ENCODE data around the gene CCDC107.

Gene CCDC107

DNA sequence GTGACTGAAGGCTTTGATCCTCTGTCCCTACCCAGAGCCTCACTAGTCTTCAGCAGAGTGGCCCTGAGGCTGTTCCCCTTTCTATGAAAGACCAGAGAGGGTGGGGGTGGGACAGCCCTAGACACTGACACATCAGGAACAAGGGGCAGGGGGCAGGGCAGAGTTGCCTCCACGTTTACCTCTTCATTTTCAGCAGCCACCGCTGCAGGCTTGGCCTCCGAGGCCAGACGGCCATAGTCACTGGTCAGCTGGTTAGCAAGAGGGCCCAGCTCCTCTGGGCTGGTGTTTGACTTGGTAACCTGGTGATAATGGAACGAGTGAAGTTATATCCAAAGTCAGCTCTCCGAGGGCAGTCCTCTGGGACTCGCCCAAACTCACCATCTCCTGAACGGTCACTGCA is 47.3 kb downstream of the CCDC107 start:
- no peak for DNase-seq (ENCODE audit: low spot score)

DNA sequence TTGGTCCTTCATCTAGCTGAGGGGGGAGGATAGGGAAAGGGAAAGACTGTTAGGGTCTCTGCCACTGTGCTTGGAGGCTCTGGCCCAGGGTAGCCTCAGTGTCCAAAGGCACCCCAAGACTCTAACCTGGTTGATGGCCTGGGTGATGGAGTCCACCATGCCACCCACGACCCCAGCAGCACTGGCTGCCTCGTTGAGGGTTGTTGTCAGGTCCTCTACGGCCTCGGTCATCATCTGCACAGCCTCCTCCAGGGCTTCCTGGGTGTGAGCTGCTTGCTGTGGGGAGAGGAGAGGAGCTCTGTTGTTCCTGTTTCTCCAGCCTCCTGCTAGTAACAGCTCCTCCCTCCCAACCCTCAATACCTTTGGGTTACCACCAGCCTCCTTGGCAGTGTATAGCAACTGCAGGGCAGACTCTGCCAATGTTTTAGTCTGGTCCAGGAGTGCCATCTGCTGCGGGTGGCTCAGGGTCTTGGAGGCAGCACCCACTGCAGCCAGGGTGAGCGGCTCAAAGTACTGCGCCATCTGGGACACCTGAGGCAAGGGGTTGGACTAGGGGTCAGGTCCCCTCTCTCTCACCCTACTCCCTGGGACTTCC is 47.8 kb downstream of the CCDC107 start:
- DNase-seq (ENCODE audit: low spot score), result no peak

DNA sequence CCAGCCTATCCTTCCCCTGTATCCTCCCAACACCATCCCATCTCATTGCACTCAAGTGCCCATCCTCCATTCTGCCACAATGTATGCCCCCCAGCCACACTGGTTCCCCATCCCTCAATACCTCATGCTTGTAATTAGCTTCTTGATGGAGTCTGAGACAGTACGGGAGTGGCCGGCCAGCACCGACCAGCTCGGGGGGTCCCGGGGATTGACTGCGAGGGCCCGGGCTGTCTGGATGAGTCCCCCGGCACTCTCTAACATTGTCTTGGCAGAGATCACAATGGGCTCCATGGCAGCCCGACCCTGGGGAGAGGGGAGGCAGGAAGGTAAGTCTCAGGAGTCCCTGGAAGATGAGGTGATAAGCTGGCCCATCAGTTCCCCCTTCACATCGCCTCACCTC is 48.9 kb downstream of the CCDC107 start:
- no peak for DNase-seq (ENCODE audit: low spot score)

DNA sequence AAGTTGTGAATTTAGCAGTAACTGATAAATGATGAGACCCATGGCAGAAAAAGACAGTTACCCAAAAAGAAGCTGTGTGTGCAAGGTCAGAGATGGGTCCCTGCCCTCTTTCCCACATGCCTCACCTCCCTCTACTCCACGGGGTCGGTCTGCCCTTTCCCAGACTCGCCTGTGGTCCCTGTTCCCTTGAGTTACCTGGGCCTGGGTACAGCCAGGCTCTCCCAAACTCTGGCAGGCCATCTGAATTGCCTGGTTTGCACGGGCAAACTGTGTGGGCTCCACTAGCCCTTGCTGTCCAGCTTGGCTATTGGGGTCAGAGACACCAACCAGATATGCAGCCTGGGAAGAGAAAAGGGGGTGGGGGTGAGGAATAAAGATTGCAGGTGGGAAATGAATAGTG is 50.1 kb downstream of the CCDC107 start:
- DNase-seq (ENCODE audit: low spot score), result no peak

DNA sequence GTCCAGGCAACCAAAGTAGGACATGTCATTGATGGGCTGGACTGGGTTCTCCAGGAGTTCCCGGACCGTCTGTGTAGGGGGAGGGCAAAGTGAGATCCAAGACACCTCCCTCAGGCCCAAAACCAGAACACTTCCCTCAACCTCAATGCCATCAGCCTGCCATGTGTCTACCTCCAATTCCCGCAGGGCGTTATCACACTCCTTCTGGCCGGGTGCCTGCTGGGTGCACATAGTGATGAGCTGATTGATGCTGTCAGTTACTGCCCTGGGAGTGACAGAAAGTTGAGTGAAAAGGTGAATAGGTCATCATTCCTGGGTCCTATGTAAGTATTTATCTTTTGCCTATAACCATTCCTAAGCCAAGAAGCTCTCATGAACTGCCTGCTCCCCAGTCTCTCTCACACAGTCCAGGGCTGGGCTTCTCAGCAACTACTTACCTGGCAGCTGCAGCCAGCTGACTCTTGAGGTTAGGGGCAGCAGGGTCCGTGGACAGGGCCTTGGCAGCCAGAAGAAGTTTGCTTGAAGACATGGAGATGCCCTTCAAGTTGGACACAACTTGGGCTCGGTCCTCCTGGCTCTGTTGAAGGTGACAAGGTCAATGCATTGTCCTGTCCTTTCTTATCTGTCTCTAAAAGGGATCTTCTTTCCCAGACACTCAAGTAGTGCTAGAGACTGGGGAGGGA is 52.9 kb downstream of the CCDC107 start:
- no peak for DNase-seq (ENCODE audit: low spot score)
